Myocyte (in vitro differentiated cells): ENCODE data around the gene TUBG1. TPM values are rescaled to one million over a fixed set of nuclear protein-coding genes. Genes with fewer than 3 reads are reported as not detected.

Experiments used
- DNase-seq: peaks from one replicate; pipeline ENCODE4 v3.0.0-alpha.2; 2012; ENCODE audit warnings: low read depth
- polyA plus RNA-seq: library from polyadenylated mRNA; unstranded; fragments of >200 nt; gene quantifications from one replicate; pipeline ENCODE4 v1.2.1, GENCODE V29; 2012; ENCODE audit warnings: missing spikeins
- total RNA-seq: library from RNA; depleted of rRNA; stranded (reverse); fragments of >200 nt; gene quantifications from 2 replicates; pipeline ENCODE4 v1.2.3, GENCODE V29; 2014

TUBG1 gene
- 79.8 and 91.1 TPM in 2 replicates for total RNA-seq
- polyA plus RNA-seq, result 68.7 TPM

- peak; percentile 100 for DNase-seq
These were observed at the start of gene TUBG1, which contains the start of gene RETREG3 for GRCh38 chr17:42609182-42609813. TUBG1 (plus strand) TSS chr17:42609683; CDS start chr17:42609738, 55 bp downstream. RETREG3 (minus strand) TSS chr17:42609374; CDS start chr17:42609324, 50 bp downstream.

DNA sequence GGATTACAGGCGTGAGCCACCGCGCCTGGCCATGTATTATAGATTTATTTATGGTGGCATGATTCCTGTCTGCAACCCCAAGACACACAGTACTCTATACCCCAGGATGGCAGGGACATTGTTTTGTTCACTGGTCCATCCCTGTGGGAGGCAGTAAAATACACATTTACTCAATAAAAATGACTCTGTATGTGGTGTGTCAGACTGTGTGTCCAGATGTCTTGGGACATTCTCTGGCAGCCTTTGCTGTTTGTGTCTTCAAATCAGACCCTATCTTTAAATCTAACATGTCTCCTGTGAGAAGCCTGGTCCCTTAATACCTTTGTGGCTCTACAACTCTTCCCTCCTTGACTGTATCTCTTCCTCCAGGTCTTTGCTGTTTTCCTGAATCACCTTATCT lies 49.2 kb upstream of the TUBG1 start:
- no peak for DNase-seq

DNA sequence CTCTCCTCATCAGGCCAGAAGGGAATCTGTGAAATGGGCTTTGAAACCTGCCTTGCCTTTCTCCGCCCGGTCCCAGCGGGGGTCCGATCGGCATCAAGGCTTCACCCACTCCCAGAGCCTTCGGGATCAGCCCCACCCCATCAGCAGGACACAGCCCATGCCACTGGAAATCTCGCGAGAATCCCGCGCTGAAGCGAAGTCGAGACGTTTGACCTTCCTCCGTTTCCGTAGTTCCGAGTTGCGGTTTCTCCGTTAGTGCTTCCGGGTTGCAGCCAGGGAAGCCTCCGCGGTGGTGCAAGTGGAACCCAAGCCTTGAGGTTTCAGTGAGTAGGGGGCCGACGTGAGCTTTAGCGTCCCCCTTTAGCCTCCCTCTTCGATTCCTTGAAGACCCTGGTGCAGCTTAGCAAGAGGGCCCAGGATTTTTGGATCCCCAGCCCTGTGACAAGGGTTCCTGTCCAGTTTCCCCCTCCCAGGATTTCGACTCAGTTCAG lies 47.5 kb upstream of the TUBG1 start, which contains the start of gene COASY:
COASY (plus strand) TSS at position 252 of the 491 bp plus-strand sequence. CDS start 475 bp downstream, outside the sequence.
- peak; percentile 99 for DNase-seq

DNA sequence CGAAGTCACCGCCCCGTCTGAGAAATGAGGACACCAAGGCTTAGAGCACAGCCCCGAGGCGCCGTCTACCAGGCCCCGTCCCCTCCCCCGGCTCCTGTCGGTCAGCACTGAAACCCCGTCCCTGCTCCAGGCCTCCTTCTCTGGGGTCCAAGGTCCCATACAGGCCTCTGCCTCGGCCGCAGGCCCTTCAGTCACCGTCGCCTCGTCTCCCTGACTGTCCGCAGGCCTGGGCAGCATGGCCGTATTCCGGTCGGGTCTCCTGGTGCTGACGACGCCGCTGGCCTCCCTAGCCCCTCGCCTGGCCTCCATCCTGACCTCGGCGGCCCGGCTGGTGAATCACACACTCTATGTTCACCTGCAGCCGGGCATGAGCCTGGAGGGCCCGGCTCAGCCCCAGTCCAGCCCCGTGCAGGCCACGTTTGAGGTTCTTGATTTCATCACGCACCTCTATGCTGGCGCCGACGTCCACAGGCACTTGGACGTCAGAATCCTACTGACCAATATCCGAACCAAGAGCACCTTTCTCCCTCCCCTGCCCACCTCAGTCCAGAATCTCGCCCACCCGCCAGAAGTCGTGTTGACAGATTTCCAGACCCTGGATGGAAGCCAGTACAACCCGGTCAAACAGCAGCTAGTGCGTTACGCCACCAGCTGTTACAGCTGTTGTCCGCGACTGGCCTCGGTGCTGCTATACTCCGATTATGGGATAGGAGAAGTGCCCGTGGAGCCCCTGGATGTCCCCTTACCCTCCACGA lies 46.9 kb upstream of the TUBG1 start:
- peak; percentile 23 for DNase-seq

GRCh38 chr17:42563143-42563509 lies 46.4 kb upstream of the TUBG1 start:
- no peak for DNase-seq

GRCh38 chr17:42563543-42563942 lies 45.9 kb upstream of the TUBG1 start:
- peak; percentile 37 for DNase-seq

- DNase-seq, result no peak
These were observed 45.5 kb upstream of the TUBG1 start for GRCh38 chr17:42563950-42564349.

GRCh38 chr17:42564815-42565522 lies 44.5 kb upstream of the TUBG1 start:
- no peak for DNase-seq

GRCh38 chr17:42565523-42566214 lies 43.8 kb upstream of the TUBG1 start:
- no peak for DNase-seq

DNA sequence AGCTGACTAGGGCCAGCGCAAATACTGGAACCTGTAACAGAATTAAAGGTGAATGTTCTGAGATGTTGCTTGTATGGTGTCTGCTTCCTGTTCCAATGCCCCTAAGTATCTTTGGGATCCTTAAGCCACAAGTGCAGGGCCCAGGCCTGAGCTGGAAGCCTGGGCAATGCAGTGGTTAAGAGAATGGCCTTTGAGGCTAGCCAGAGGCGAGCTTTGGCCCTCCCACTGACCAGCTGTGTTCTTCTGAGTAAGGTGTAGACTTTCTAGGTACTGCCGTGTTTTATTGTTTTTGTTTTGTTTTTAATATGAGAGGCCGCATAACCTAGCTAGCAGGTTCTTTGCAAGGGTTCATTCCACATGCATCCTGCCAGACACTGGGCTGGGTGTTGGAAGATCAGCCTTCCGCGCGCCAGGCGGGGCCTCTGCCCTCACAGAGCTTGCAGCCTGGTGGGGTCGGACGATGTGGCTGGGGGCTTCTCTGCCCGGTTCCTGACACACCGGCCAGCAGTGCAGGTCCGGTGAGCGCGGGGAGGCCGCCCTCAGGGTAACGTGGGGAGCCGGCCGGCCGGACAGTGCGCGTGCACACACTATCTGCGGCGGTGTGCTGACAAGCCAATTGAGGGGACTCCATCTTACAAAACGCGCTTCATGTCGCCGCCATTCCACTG lies 43.1 kb upstream of the TUBG1 start:
- DNase-seq, result peak; percentile 35

DNA sequence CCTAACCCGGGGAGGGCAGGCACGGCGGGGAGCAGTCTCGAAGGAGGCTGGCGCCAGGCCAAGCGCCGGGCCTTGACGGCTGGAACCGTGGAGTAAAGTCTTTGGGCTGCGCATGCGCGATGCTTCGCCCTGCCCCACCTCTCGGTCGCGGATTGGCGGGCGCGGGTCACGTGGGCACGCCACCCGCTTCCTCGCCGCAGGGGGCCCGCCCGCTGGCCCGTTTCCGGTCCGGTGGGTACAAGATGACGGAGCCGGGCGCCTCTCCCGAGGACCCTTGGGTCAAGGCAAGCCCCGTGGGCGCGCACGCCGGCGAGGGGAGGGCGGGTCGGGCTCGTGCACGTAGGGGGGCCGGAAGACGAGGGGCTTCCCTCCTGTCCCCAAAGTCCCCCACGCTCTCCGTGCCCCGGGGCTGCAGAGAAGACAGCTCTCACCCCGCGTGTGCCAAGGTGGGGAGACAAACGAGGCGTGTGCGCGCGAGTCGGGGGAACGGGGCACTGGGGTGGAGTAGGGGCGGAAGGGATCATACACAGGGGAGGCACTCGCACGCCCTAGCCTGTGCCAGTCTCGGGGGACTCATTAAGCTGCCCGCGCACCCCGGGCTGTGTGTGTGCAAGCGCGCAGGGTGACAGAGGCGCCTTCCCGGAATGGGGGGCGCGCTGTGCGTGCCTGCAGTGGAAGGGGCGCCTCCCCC lies 42.5 kb upstream of the TUBG1 start, which contains the start of gene MLX:
MLX (plus strand) TSS at position 218 of the 691 bp plus-strand sequence; CDS start at position 243, 25 bp downstream.
- DNase-seq, result peak; percentile 91

DNA sequence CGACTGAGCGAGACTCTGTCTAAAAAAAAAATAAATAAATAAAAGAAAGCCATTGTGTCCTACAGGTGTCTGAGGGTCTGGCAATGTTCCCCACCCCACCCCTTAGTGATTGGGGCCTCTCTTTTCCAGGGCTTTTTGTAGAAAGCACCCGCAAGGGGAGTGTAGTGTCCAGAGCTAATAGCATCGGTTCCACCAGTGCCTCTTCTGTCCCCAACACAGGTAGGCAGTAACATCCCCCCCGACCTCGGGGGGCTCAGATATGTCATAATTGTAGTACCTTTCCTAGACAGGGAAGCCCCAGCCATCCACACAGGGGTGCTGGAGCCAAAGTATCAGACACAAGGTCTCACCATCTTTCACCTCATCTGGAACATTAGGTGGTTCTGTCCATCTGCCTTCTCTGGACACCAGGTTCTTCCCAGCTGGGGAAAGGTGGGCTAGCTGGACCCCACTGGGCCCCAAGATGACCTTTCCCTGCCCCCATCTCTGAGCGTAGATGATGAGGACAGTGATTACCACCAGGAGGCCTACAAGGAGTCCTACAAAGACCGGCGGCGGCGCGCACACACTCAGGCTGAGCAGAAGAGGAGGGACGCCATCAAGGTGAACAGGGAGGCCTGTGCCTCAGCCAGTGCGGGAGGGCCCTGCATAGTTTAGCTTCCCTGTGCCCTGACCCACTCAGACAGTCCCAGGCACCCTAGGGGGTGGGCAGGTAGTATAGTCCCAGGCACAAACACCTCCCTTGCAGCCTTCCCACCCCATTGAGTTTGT lies 41.0 kb upstream of the TUBG1 start:
- no peak for DNase-seq

- no peak for DNase-seq
These were observed 37.9 kb upstream of the TUBG1 start for GRCh38 chr17:42571435-42572225.

DNA sequence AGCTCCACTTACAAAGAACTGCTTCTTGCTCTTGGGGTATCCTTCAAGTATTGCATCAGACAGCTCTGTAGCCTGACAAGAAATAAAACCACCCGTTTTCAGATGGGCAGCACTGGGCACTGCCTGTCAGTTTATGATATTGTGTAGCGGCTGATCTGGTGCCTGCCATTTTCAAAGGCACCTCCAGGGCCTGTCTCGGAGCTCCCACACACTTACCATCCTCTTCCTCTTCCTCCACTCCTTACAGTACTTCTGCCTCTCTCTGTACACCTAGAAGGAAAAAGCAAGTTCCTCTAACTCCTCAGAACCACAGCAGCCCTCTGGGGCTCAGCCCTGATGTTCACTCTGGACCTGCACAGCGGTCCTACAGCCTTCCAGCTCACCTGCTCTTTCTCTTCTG lies 36.4 kb upstream of the TUBG1 start:
- no peak for DNase-seq

DNA sequence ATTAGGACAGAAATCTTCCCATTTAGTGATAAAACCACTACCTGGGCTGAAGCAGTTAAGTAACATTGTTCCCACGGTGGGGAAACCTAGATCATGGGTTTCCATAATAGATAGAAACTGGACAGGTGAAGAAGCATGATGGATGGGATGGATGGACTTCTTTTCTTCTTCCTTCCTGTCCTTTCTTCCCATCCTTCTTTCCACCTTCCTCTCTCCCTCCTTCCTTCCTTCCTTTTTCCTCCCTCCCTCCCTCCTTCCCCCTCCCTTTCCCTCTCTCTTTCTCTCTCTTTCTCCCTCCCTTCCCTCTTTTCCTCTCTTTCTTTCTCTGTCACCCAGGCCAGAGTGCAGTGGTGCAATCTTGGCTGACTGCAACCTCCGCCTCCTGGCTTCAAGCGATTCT lies 35.0 kb upstream of the TUBG1 start:
- no peak for DNase-seq

DNA sequence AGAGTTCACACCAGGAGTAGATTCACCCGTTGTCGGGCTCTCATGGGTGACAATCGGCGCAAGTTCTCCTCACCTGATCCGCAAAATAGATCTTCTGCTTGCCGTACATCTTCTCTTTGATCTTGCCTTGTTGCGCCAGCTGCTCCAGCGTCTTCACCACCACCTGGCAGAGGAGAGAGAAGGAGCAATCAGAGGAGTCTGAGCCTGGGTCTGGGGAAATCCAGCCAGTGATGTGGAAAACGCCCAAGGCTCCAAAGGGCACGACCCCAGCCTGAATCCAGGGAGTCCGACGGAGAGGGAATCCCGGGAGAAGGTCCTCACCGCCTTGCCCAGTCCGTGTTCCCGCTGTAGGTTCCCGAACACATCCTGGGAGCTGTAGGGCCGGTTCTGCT lies 32.3 kb upstream of the TUBG1 start:
- no peak for DNase-seq

GRCh38 chr17:42577532-42578281 lies 31.8 kb upstream of the TUBG1 start, which contains the start of gene PSMC3IP:
PSMC3IP (minus strand) TSS chr17:42577729; CDS start chr17:42577686, 43 bp downstream.
- peak; percentile 94 for DNase-seq
